Breast epithelium (tissue), 4 donors: Measurements from ENCODE around the gene CTSE. TPM values are rescaled to one million over a fixed set of nuclear protein-coding genes. Genes with fewer than 3 reads are reported as not detected.

ENCODE experiments used
- DNase-seq, 2 donors: peaks; one replicate each; pipeline ENCODE4 v3.0.0-alpha.2; 2019; ENCODE audit warnings: low spot score in 2 of 2
- H3K27ac ChIP-seq, 2 donors: fragments of 200-600 bp; sonication (generic) in 1 of 2; one replicate each; pipeline ENCODE4 v1.5.1; 2016 to 2019; ENCODE audit warnings: mild to moderate bottlenecking in 1 of 2
- H3K27me3 ChIP-seq, 2 donors: fragments of 200-600 bp; sonication (generic) in 1 of 2; one replicate each; pipeline versions ENCODE4 v1.5.1 to v1.6.0; 2017 to 2019; ENCODE audit warnings: control low read depth in 1 of 2, mild to moderate bottlenecking in 1 of 2
- H3K36me3 ChIP-seq: fragments of 200-600 bp; one replicate; pipeline ENCODE4 v1.5.1; 2019
- H3K4me1 ChIP-seq, 2 donors: fragments of 200-600 bp; sonication (generic); one replicate each; pipeline ENCODE4 v1.5.1; 2016 to 2019; ENCODE audit warnings: control low read depth in 1 of 2
- H3K4me3 ChIP-seq, 3 donors: fragments of 200-600 bp; sonication (generic); 1 replicate in 2 of 3; 2 replicates in 1 of 3; pipeline ENCODE4 v1.5.1; 2016 to 2019; ENCODE audit warnings: mild to moderate bottlenecking in 3 of 3, moderate library complexity in 2 of 3
- H3K9me3 ChIP-seq, 2 donors: fragments of 200-600 bp; sonication (generic) in 1 of 2; one replicate each; pipeline ENCODE4 v1.5.1; 2016 to 2019; ENCODE audit warnings: control low read depth in 1 of 2
- POLR2A ChIP-seq: fragments of 450-650 bp; IDR thresholded peaks from one replicate; pipeline ENCODE4 v1.6.1; 2016; ENCODE audit warnings: antibody characterized with exemption, mild to moderate bottlenecking, moderate library complexity
- POLR2AphosphoS5 ChIP-seq, 3 donors: sonication (generic); formaldehyde crosslinking; IDR thresholded peaks; one replicate each; pipeline ENCODE4 v1.6.1; 2017; ENCODE audit warnings: antibody characterized with exemption in 3 of 3
- intact Hi-C: fragments of 100-400 bp; cut with DNase I; formaldehyde crosslinking; loops from one replicate; pipeline ENCODE4 v1.15.1; 2023; ENCODE audit warnings: low total_unique reads
- total RNA-seq, 3 donors: library from RNA; depleted of rRNA; stranded (reverse); fragments of >200 nt; gene quantifications; one replicate each; pipeline ENCODE4 v1.1.0, GENCODE V29; 2016
- TF ChIP-seq, protein P1 (sequence below), 3 donors: fragments of 450-650 bp; IDR thresholded peaks; one replicate each; pipeline ENCODE4 v1.5.1; 2016 to 2017; ENCODE audit warnings: antibody characterized with exemption in 3 of 3, mild to moderate bottlenecking in 3 of 3, moderate library complexity in 3 of 3

Gene CTSE
- total RNA-seq, 3 donors from 2014 or later: under 0.01 TPM; not detected in 2

DNA sequence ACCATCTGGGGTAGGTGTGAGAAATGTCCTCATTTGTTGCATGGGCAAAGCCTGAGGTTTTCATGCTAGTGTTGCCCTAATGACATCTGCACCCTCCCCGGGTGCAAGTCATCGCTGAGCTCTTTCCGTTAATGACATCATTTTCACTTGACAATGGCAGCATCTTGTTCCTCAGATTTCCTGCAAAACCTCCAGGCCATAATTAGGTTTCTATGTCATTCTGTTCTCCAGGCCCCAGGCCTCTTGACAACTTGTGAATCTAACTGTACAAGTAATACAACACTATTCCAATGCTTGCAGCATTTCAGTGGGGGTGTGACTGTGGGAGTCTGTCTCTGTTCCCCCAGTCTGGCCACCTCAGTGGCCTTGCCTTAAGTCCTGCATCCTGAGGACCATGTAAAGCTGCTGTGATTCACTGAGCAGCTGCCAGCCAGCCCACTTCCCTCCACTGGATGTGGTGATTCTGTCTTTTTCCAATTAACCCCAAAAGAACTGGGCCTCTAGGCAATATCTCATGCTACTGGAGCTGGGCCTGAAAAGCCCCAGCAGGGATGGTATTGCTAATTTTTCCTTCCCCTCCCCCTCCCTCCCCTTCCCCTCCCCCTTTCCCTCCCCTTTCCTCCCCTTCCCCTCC lies 43.3 kb downstream of the CTSE start:
- intact Hi-C loops: loop anchor here (5.0 kb wide), 2 partner anchors 127 to 1432 kb away; no protein-coding TSS in a partner anchor
- no peaks in the 10 kb centered on the region for H3K36me3 ChIP-seq
- H3K4me3 ChIP-seq: no peak overlapping the region
- DNase-seq: no peak
- no peak overlapping the region for H3K27ac ChIP-seq
- no peak for TF ChIP-seq POLR2A
- TF ChIP-seq, protein P1, sequence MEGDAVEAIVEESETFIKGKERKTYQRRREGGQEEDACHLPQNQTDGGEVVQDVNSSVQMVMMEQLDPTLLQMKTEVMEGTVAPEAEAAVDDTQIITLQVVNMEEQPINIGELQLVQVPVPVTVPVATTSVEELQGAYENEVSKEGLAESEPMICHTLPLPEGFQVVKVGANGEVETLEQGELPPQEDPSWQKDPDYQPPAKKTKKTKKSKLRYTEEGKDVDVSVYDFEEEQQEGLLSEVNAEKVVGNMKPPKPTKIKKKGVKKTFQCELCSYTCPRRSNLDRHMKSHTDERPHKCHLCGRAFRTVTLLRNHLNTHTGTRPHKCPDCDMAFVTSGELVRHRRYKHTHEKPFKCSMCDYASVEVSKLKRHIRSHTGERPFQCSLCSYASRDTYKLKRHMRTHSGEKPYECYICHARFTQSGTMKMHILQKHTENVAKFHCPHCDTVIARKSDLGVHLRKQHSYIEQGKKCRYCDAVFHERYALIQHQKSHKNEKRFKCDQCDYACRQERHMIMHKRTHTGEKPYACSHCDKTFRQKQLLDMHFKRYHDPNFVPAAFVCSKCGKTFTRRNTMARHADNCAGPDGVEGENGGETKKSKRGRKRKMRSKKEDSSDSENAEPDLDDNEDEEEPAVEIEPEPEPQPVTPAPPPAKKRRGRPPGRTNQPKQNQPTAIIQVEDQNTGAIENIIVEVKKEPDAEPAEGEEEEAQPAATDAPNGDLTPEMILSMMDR (IDR thresholded peaks at IDR 0.05): no peak
- no peak for TF ChIP-seq POLR2AphosphoS5 (IDR thresholded peaks at IDR 0.05)
- no peaks in the 10 kb centered on the region for H3K9me3 ChIP-seq
- H3K27me3 ChIP-seq: peaks cover 0 to 4% of the 10 kb centered on the region in 2 donors
- peaks cover 0 to 10% of the 10 kb centered on the region in 2 donors for H3K4me1 ChIP-seq

DNA sequence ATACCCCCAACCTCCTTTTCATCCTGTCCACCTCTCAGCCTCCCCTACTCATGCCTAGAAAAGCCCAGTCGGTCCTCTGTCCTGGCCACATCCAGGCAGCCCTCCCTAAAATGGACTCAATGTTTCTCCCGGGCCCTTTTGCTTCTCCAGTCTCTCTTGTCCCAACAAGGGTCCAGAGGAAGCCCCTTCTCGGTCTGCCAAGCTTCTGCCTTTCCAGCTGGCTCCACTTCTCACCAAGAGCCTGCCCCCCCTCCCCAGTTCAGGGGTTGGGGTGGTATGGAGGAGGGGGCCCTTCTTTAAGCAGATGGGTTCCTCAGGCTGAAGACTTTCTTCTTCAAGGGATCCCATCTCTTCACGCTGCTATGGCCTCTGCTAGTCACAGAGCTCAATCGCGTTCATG lies 44.4 kb downstream of the CTSE start:
- peaks cover 0 to 4% of the 10 kb centered on the region in 2 donors for H3K27me3 ChIP-seq
- no peak overlapping the region for H3K4me3 ChIP-seq
- peaks cover 0 to 4% of the 10 kb centered on the region in 2 donors for H3K4me1 ChIP-seq
- intact Hi-C loops: loop anchor here (10.0 kb wide), 1 partner anchor 184 kb away; no protein-coding TSS in a partner anchor
- no peaks in the 10 kb centered on the region for H3K36me3 ChIP-seq
- no peak for DNase-seq
- no peak overlapping the region for H3K27ac ChIP-seq
- no peaks in the 10 kb centered on the region for H3K9me3 ChIP-seq
- no peak for TF ChIP-seq POLR2AphosphoS5 (IDR thresholded peaks at IDR 0.05)
- TF ChIP-seq, protein P1 (IDR thresholded peaks at IDR 0.05): no peak
- no peak for TF ChIP-seq POLR2A

DNA sequence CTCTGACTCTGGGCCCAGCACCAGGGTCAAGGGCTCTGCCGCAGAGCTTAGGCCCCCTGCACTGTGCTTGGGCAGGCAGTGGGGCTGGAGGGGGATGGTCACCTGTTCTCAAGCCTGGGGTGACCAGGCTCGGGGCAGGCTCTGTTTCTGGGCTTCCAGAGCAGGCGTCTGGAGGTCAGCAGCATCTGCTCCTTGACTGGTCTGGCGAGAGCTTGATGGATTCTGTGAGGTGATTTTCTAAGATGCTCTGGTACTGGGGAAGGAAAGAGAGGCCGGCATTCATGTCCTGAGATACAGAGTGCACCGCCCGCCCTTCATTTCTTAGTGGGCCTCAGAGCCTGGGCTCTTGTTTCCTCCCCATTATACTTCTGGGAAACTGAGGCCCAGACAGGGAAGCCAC lies 45.0 kb downstream of the CTSE start:
- H3K4me1 ChIP-seq: no peaks in the 10 kb centered on the region
- H3K27ac ChIP-seq: no peak overlapping the region
- no peak overlapping the region for H3K4me3 ChIP-seq
- DNase-seq: no peak
- no peaks in the 10 kb centered on the region for H3K9me3 ChIP-seq
- peaks cover 0 to 4% of the 10 kb centered on the region in 2 donors for H3K27me3 ChIP-seq
- H3K36me3 ChIP-seq: no peaks in the 10 kb centered on the region
- TF ChIP-seq, protein P1 (IDR thresholded peaks at IDR 0.05): no peak
- intact Hi-C loops: loop anchor here (10.0 kb wide), 1 partner anchor 184 kb away; no protein-coding TSS in a partner anchor

DNA sequence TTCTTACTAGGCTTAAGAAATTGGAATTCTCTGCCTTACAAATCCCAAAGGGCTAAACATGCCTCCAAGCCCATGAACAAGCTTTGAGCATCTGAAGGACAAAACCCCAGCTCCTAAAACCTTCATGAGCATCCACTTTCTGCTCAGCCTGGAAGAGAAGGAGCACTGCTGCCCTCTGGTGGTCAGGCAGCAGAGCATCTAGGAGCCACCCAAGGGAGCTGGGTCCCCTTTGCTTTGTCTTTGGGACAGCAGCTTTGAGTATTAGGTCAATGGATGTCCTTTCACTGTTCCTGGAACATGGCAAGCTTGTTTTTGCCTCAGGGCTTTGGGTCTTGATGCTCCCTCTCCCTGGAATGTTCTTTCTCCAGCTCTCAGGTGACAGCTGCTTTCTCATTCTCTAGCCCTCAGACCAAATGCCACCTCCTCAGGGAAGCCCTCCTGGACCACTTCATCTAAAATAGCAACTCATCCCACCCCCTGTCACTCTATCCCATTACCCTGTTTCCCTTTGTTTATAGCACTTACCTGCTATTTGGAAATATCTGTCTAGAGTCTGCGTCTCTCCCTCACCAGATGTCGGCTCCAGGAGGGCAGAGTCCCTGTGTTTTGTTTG lies 46.2 kb downstream of the CTSE start:
- TF ChIP-seq POLR2AphosphoS5 (IDR thresholded peaks at IDR 0.05) (no peak), POLR2A (no peak)
- TF ChIP-seq, protein P1 (IDR thresholded peaks at IDR 0.05): peak; percentile 89 to 95 (median 93)
- intact Hi-C loops: loop anchor here (2.0 to 10.0 kb wide), 2 partner anchors 57 to 183 kb away; no protein-coding TSS in a partner anchor
- Histone ChIP-seq H3K36me3 (no peaks in the 10 kb centered on the region), H3K27ac (no peak overlapping the region), H3K9me3 (no peaks in the 10 kb centered on the region), H3K4me3 (no peak overlapping the region), H3K4me1 (no peaks in the 10 kb centered on the region), H3K27me3 (peaks cover 0 to 4% of the 10 kb centered on the region in 2 donors)
- DNase-seq: peak; percentile 57 to 69

DNA sequence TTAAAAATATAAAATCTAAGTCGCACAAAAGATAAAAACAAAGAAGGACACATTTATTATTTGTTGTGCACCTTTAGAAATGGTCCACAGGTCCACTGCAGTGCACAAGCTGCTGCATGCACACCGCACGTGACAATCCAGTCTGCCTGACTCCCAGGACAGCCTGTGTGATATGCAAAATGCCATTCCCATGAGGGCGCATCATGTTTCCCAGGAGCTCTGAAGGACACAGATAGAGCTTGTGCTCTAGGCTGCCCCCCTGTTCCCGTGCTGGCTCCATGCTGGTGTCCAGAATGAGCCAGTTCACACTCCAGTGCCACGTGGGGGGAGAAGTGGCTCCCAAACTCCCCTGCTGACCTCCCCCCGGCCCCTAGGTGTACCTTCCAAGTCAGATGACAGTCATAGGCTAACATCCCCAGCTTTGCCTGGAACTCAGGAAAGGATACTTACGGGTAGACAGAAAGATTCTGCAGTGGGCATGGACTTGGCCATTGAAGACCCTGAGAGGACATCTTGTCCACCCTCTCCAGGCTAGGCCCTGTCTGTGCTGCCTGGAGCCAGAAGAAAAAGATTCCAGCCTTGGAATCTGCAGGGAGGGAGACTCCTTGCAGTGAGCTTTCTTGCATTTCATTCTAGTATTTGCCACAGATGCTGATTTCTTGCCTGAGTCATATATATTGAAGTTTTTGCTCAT lies 46.8 kb downstream of the CTSE start:
- Histone ChIP-seq H3K36me3 (no peaks in the 10 kb centered on the region), H3K27me3 (peaks cover 0 to 4% of the 10 kb centered on the region in 2 donors), H3K9me3 (no peaks in the 10 kb centered on the region), H3K4me1 (no peaks in the 10 kb centered on the region), H3K27ac (no peak overlapping the region), H3K4me3 (no peak overlapping the region)
- DNase-seq: no peak
- intact Hi-C loops: loop anchor here (2.0 to 10.0 kb wide), 2 partner anchors 56 to 182 kb away; no protein-coding TSS in a partner anchor
- no peak for TF ChIP-seq POLR2AphosphoS5 (IDR thresholded peaks at IDR 0.05)
- TF ChIP-seq POLR2A: no peak
- TF ChIP-seq, protein P1 (IDR thresholded peaks at IDR 0.05): no peak
